ENCODE results near the gene MX1. TPM values are rescaled to one million over a fixed set of nuclear protein-coding genes. Genes with fewer than 3 reads are reported as not detected.

Gene MX1
- total RNA-seq, 2 experiments from 2014 or later: 544 to 967 TPM

- DNase-seq (no peak), ATAC-seq (no peak)
- peaks cover 14% of the 10 kb centered on the region for H3K27me3 Mint-ChIP-seq
- peaks cover 21% of the 10 kb centered on the region for H3K36me3 Mint-ChIP-seq
- no peak overlapping the region for H3K27ac Mint-ChIP-seq
- H3K9me3 Mint-ChIP-seq (ENCODE audit: low read depth): no peaks in the 10 kb centered on the region
- H3K4me3 Mint-ChIP-seq: no peak overlapping the region
- CTCF ChIA-PET: no interaction called here
- H3K4me1 Mint-ChIP-seq: peaks cover 16% of the 10 kb centered on the region
These were observed 39.2 kb downstream of the MX1 start for GRCh38 chr21:41465176-41465781.

- H3K9me3 Mint-ChIP-seq (ENCODE audit: low read depth): no peaks in the 10 kb centered on the region
- H3K4me1 Mint-ChIP-seq: peaks cover 12% of the 10 kb centered on the region
- DNase-seq: no peak
- CTCF ChIA-PET: no interaction called here
- no peak overlapping the region for H3K27ac Mint-ChIP-seq
- peaks cover 20% of the 10 kb centered on the region for H3K27me3 Mint-ChIP-seq
- peaks cover 16% of the 10 kb centered on the region for H3K36me3 Mint-ChIP-seq
- ATAC-seq: no peak
- no peak overlapping the region for H3K4me3 Mint-ChIP-seq
These were observed 40.2 kb downstream of the MX1 start for GRCh38 chr21:41466024-41466820.

GRCh38 chr21:41470054-41470453 is 44.0 kb downstream of the MX1 start:
- Mint-ChIP-seq H3K4me3 (no peak overlapping the region), H3K4me1 (peaks cover 11% of the 10 kb centered on the region), H3K36me3 (no peaks in the 10 kb centered on the region), H3K27ac (no peak overlapping the region), H3K27me3 (peaks cover 20% of the 10 kb centered on the region), H3K9me3 (ENCODE audit: low read depth) (no peaks in the 10 kb centered on the region)
- DNase-seq (no peak), ATAC-seq (no peak)
- CTCF ChIA-PET: no interaction called here

- DNase-seq (no peak), ATAC-seq (no peak)
- CTCF ChIA-PET: no interaction called here
- peaks cover 22% of the 10 kb centered on the region for H3K4me1 Mint-ChIP-seq
- no peak overlapping the region for H3K27ac Mint-ChIP-seq
- no peak overlapping the region for H3K4me3 Mint-ChIP-seq
- H3K36me3 Mint-ChIP-seq: no peaks in the 10 kb centered on the region
- peaks cover 34% of the 10 kb centered on the region for H3K27me3 Mint-ChIP-seq
- H3K9me3 Mint-ChIP-seq (ENCODE audit: low read depth): no peaks in the 10 kb centered on the region
These were observed 46.9 kb downstream of the MX1 start for GRCh38 chr21:41472753-41473548.

- H3K4me3 Mint-ChIP-seq: no peak overlapping the region
- no peak for DNase-seq
- H3K27ac Mint-ChIP-seq: no peak overlapping the region
- peaks cover 38% of the 10 kb centered on the region for H3K27me3 Mint-ChIP-seq
- no peaks in the 10 kb centered on the region for H3K36me3 Mint-ChIP-seq
- H3K9me3 Mint-ChIP-seq (ENCODE audit: low read depth): no peaks in the 10 kb centered on the region
- H3K4me1 Mint-ChIP-seq: peaks cover 23% of the 10 kb centered on the region
- ATAC-seq: no peak
- CTCF ChIA-PET: no interaction called here
These were observed 49.8 kb downstream of the MX1 start for GRCh38 chr21:41475714-41476420.

- H3K9me3 Mint-ChIP-seq (ENCODE audit: low read depth): no peaks in the 10 kb centered on the region
- peaks cover 48% of the 10 kb centered on the region for H3K27me3 Mint-ChIP-seq
- CTCF ChIA-PET: no interaction called here
- no peaks in the 10 kb centered on the region for H3K36me3 Mint-ChIP-seq
- ATAC-seq (no peak), DNase-seq (no peak)
- no peak overlapping the region for H3K4me3 Mint-ChIP-seq
- no peak overlapping the region for H3K27ac Mint-ChIP-seq
- H3K4me1 Mint-ChIP-seq: peaks cover 23% of the 10 kb centered on the region
These were observed 51.7 kb downstream of the MX1 start for GRCh38 chr21:41477641-41478318.

- CTCF ChIA-PET: no interaction called here
- peaks cover 51% of the 10 kb centered on the region for H3K27me3 Mint-ChIP-seq
- peaks cover 24% of the 10 kb centered on the region for H3K4me1 Mint-ChIP-seq
- DNase-seq (no peak), ATAC-seq (peak; percentile 57)
- H3K9me3 Mint-ChIP-seq (ENCODE audit: low read depth): no peaks in the 10 kb centered on the region
- H3K4me3 Mint-ChIP-seq: no peak overlapping the region
- no peak overlapping the region for H3K27ac Mint-ChIP-seq
- H3K36me3 Mint-ChIP-seq: no peaks in the 10 kb centered on the region
These were observed 52.5 kb downstream of the MX1 start for GRCh38 chr21:41478319-41479177.

- no peaks in the 10 kb centered on the region for H3K36me3 Mint-ChIP-seq
- ATAC-seq (no peak), DNase-seq (no peak)
- no peak overlapping the region for H3K4me3 Mint-ChIP-seq
- CTCF ChIA-PET: no interaction called here
- peaks cover 28% of the 10 kb centered on the region for H3K4me1 Mint-ChIP-seq
- no peaks in the 10 kb centered on the region for H3K9me3 Mint-ChIP-seq (ENCODE audit: low read depth)
- H3K27ac Mint-ChIP-seq: no peak overlapping the region
- peaks cover 55% of the 10 kb centered on the region for H3K27me3 Mint-ChIP-seq
These were observed 53.6 kb downstream of the MX1 start for GRCh38 chr21:41479686-41480085.

GRCh38 chr21:41480086-41480690 is 54.1 kb downstream of the MX1 start:
- no peak overlapping the region for H3K27ac Mint-ChIP-seq
- peaks cover 57% of the 10 kb centered on the region for H3K27me3 Mint-ChIP-seq
- H3K36me3 Mint-ChIP-seq: no peaks in the 10 kb centered on the region
- DNase-seq (no peak), ATAC-seq (no peak)
- CTCF ChIA-PET: no interaction called here
- no peaks in the 10 kb centered on the region for H3K9me3 Mint-ChIP-seq (ENCODE audit: low read depth)
- no peak overlapping the region for H3K4me3 Mint-ChIP-seq
- peaks cover 28% of the 10 kb centered on the region for H3K4me1 Mint-ChIP-seq

- no peak for ATAC-seq
- CTCF ChIA-PET: interaction anchor here (1.7 kb wide), 1 partner anchor 198 kb away, joined by 5 read pairs; no protein-coding TSS in a partner anchor
- Mint-ChIP-seq H3K27me3 (peaks cover 57% of the 10 kb centered on the region), H3K9me3 (ENCODE audit: low read depth) (no peaks in the 10 kb centered on the region), H3K4me1 (peaks cover 28% of the 10 kb centered on the region), H3K27ac (no peak overlapping the region), H3K36me3 (no peaks in the 10 kb centered on the region), H3K4me3 (no peak overlapping the region)
- DNase-seq: no peak
These were observed 55.2 kb downstream of the MX1 start for GRCh38 chr21:41481191-41481590.

GRCh38 chr21:41482301-41482700 is 56.3 kb downstream of the MX1 start:
- Mint-ChIP-seq H3K4me1 (peaks cover 23% of the 10 kb centered on the region), H3K27ac (no peak overlapping the region), H3K4me3 (no peak overlapping the region), H3K36me3 (no peaks in the 10 kb centered on the region), H3K27me3 (peaks cover 48% of the 10 kb centered on the region), H3K9me3 (ENCODE audit: low read depth) (no peaks in the 10 kb centered on the region)
- DNase-seq (no peak), ATAC-seq (no peak)
- CTCF ChIA-PET: interaction anchor here (1.7 kb wide), 1 partner anchor 199 kb away, joined by 5 read pairs; no protein-coding TSS in a partner anchor

GRCh38 chr21:41482980-41483379 is 56.9 kb downstream of the MX1 start:
- H3K9me3 Mint-ChIP-seq (ENCODE audit: low read depth): no peaks in the 10 kb centered on the region
- CTCF ChIA-PET: no interaction called here
- DNase-seq (no peak), ATAC-seq (no peak)
- H3K27me3 Mint-ChIP-seq: peaks cover 42% of the 10 kb centered on the region
- no peak overlapping the region for H3K27ac Mint-ChIP-seq
- H3K36me3 Mint-ChIP-seq: no peaks in the 10 kb centered on the region
- peaks cover 17% of the 10 kb centered on the region for H3K4me1 Mint-ChIP-seq
- H3K4me3 Mint-ChIP-seq: no peak overlapping the region

Data from activated CD8-positive, alpha-beta memory T cell treated with anti-CD3 and anti-CD28 coated beads, Interleukin-2, amount 10 ng/mL, durations not matched to agents 7 days and 5 days (primary cell).